Smooth muscle cell (in vitro differentiated cells): ENCODE measurements around the gene SUPT5H. TPM values are rescaled to one million over a fixed set of nuclear protein-coding genes. Genes with fewer than 3 reads are reported as not detected.

Experiments used
- DNase-seq: peaks from one replicate; lab custom pipeline; 2025; ENCODE audit not compliant: unreplicated experiment; lab: John Stamatoyannopoulos, UW
- H2AFZ ChIP-seq: fragments of 200-600 bp; sonication (generic); 2 replicates; pipeline ENCODE4 v1.6.0; 2016; ENCODE audit warnings: antibody characterized with exemption, low read depth, mild to moderate bottlenecking
- H3F3A ChIP-seq: fragments of 200-600 bp; sonication (generic); 2 replicates; pipeline ENCODE4 v1.6.0; 2017; ENCODE audit warnings: antibody characterized with exemption, low read depth
- H3K27ac ChIP-seq: fragments of 200-600 bp; sonication (generic); 2 replicates; pipeline ENCODE4 v1.5.1; 2016; ENCODE audit warnings: low read depth, mild to moderate bottlenecking
- H3K27me3 ChIP-seq: fragments of 200-600 bp; sonication (generic); 2 replicates; pipeline ENCODE4 v1.6.1; 2016; ENCODE audit warnings: low read depth, mild to moderate bottlenecking
- H3K36me3 ChIP-seq: fragments of 200-600 bp; sonication (generic); 2 replicates; pipeline ENCODE4 v1.5.1; 2016; ENCODE audit warnings: low read depth
- H3K4me1 ChIP-seq: fragments of 200-600 bp; sonication (generic); 2 replicates; pipeline ENCODE4 v1.5.1; 2016; ENCODE audit warnings: low read depth
- H3K4me2 ChIP-seq: fragments of 200-600 bp; sonication (generic); 2 replicates; pipeline ENCODE4 v1.6.0; 2016; ENCODE audit warnings: mild to moderate bottlenecking
- H3K4me3 ChIP-seq: fragments of 200-600 bp; sonication (generic); 2 replicates; pipeline ENCODE4 v1.5.1; 2016; ENCODE audit warnings: mild to moderate bottlenecking
- H3K79me2 ChIP-seq: fragments of 200-600 bp; sonication (generic); 2 replicates; pipeline ENCODE4 v1.6.0; 2016; ENCODE audit warnings: low read depth, mild to moderate bottlenecking
- H3K9ac ChIP-seq: fragments of 200-600 bp; sonication (generic); 2 replicates; pipeline ENCODE4 v1.6.0; 2016; ENCODE audit warnings: low read depth
- H3K9me3 ChIP-seq: fragments of 200-600 bp; sonication (generic); replicated peaks from 2 replicates; pipeline ENCODE4 v1.5.1; 2016; ENCODE audit warnings: low read depth
- H4K20me1 ChIP-seq: fragments of 200-600 bp; sonication (generic); 2 replicates; pipeline ENCODE4 v1.6.0; 2016; ENCODE audit warnings: low read depth
- WGBS: methylation state at CpG from one replicate; pipeline ENCODE4 v1.1.7; 2016; ENCODE audit warnings: low lambda C conversion rate; 5-methylcytosine and 5-hydroxymethylcytosine counted together
- polyA plus RNA-seq: library from polyadenylated mRNA; unstranded; fragments of >200 nt; fragmentation: Nextera tagmentation; extraction: Ambion mirVana; gene quantifications from 2 replicates; pipeline ENCODE4 v1.2.1, GENCODE V29; 2016
- total RNA-seq: library from RNA; depleted of rRNA; stranded (reverse); fragments of >200 nt; gene quantifications from 2 replicates; pipeline ENCODE4 v1.2.3, GENCODE V29; 2014
- TF ChIP-seq, protein P1 (sequence below): fragments of 200-600 bp; sonication (generic); IDR thresholded peaks from 2 replicates; pipeline ENCODE4 v1.5.1; 2017; ENCODE audit warnings: borderline replicate concordance, mild to moderate bottlenecking, antibody characterized with exemption; ENCODE audit not compliant: insufficient read depth, poor library complexity, severe bottlenecking

The SUPT5H gene
- total and polyA plus RNA-seq, 2 experiments from 2014 or later: 44.9 to 134 TPM

- Histone ChIP-seq H3K27ac (peak overlapping the region; percentile 95), H3F3A (peaks cover 41% of the 10 kb centered on the region), H3K4me2 (peak overlapping the region; percentile 94), H3K4me1 (peaks cover 26% of the 10 kb centered on the region), H4K20me1 (peaks cover 23% of the 10 kb centered on the region), H3K9ac (peak overlapping the region; percentile 79), H3K36me3 (no peaks in the 10 kb centered on the region), H3K4me3 (peak overlapping the region; percentile 96), H3K79me2 (peaks cover 27% of the 10 kb centered on the region), H2AFZ (no peak overlapping the region), H3K27me3 (no peaks in the 10 kb centered on the region), H3K9me3 (no peaks in the 10 kb centered on the region)
- TF ChIP-seq, protein P1, sequence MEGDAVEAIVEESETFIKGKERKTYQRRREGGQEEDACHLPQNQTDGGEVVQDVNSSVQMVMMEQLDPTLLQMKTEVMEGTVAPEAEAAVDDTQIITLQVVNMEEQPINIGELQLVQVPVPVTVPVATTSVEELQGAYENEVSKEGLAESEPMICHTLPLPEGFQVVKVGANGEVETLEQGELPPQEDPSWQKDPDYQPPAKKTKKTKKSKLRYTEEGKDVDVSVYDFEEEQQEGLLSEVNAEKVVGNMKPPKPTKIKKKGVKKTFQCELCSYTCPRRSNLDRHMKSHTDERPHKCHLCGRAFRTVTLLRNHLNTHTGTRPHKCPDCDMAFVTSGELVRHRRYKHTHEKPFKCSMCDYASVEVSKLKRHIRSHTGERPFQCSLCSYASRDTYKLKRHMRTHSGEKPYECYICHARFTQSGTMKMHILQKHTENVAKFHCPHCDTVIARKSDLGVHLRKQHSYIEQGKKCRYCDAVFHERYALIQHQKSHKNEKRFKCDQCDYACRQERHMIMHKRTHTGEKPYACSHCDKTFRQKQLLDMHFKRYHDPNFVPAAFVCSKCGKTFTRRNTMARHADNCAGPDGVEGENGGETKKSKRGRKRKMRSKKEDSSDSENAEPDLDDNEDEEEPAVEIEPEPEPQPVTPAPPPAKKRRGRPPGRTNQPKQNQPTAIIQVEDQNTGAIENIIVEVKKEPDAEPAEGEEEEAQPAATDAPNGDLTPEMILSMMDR: no peak
- WGBS: 23% methylated on average over 17 of the region's 22 CpGs
- no peak for DNase-seq
These were observed 39.3 kb upstream of the SUPT5H start for GRCh38 chr19:39405958-39406655.

DNA sequence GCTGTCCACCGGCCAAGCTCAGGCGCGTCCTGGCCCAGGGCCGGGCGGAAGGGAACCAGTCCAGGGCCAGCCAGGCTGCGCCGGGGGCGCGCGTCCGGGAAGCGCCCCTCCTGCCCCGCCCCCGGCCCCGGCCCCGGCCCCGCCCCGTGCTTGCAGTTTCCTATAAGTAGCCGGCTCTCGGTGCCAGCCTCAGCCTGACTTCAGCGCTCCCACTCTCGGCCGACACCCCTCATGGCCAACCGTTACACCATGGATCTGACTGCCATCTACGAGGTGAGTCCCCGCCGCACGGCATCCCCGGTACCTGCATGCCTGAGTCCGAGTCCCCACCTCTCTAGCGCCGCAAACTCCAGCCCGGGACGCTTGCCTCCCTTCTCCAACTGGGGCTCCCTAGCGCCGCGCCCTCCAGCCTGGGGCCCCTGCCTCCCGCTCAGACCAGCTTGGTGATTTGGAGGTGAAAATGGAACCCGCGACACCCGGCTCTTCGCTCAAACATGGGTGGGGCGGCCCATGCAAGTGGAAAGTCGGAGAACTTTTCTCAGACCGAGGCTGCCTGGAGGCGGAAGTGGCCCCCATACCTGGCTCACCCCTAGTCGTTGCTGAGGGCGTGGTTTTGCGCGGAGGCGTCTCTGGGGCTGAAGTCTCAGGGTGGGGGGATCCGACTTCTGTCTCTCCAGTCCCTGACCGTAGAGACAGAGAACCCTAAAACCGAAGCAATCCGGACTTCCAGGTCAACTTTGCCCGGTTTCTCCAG is 38.5 kb upstream of the SUPT5H start, which contains the start of gene ZFP36:
Gene ZFP36 (plus strand): TSS at position 192 of the 754 bp plus-strand sequence. CDS start 58 bp downstream, at position 250.
- H3F3A ChIP-seq: peaks cover 41% of the 10 kb centered on the region
- peak; percentile 91 for DNase-seq

GRCh38 chr19:39407410-39407659 is 38.0 kb upstream of the SUPT5H start:
- no peaks in the 10 kb centered on the region for H3K36me3 ChIP-seq
- DNase-seq: no peak
- no peaks in the 10 kb centered on the region for H3K9me3 ChIP-seq
- no peaks in the 10 kb centered on the region for H3K27me3 ChIP-seq
- peak overlapping the region; percentile 96 for H3K4me3 ChIP-seq
- TF ChIP-seq, protein P1: no peak
- peaks cover 24% of the 10 kb centered on the region for H3K4me1 ChIP-seq
- H4K20me1 ChIP-seq: peaks cover 23% of the 10 kb centered on the region
- H3K79me2 ChIP-seq: peaks cover 27% of the 10 kb centered on the region
- WGBS: 9% methylated on average over 13 of the region's 14 CpGs
- H3F3A ChIP-seq: peaks cover 38% of the 10 kb centered on the region
- peak overlapping the region; percentile 92 for H3K9ac ChIP-seq
- H2AFZ ChIP-seq: no peak overlapping the region
- H3K4me2 ChIP-seq: peak overlapping the region; percentile 94
- H3K27ac ChIP-seq: peak overlapping the region; percentile 95

More for the DNA sequence above, 38.5 kb upstream of the SUPT5H start, which contains the start of gene ZFP36:
- H3K36me3 ChIP-seq: no peaks in the 10 kb centered on the region
- WGBS: 2% methylated on average over 40 of the region's 56 CpGs
- no peak within 1 kb of the TSS for H2AFZ ChIP-seq
- peaks cover 23% of the 10 kb centered on the region for H4K20me1 ChIP-seq
- peak within 1 kb of the TSS; percentile 92 for H3K9ac ChIP-seq
- peaks cover 27% of the 10 kb centered on the region for H3K79me2 ChIP-seq
- peak within 1 kb of the TSS; percentile 96 for H3K4me3 ChIP-seq
- H3K4me1 ChIP-seq: peaks cover 26% of the 10 kb centered on the region
- TF ChIP-seq, protein P1: no peak
- H3K9me3 ChIP-seq: no peaks in the 10 kb centered on the region
- H3K4me2 ChIP-seq: peak within 1 kb of the TSS; percentile 94
- H3K27me3 ChIP-seq: no peaks in the 10 kb centered on the region
- peak within 1 kb of the TSS; percentile 95 for H3K27ac ChIP-seq
